Liver (tissue), 9 donors: ENCODE data around the gene SLC25A19. TPM values are rescaled to one million over a fixed set of nuclear protein-coding genes. Genes with fewer than 3 reads are reported as not detected.

Experiments used
- DNase-seq: peaks from one replicate; pipeline ENCODE4 v3.0.0-alpha.2; 2017; ENCODE audit warnings: low spot score
- H3K27ac ChIP-seq, 2 donors: one replicate each; pipeline ENCODE4 v1.7.0; 2013; ENCODE audit warnings: inconsistent platforms in 2 of 2, low read length in 2 of 2, control low read depth in 1 of 2, low read depth in 1 of 2, mild to moderate bottlenecking in 1 of 2
- H3K27me3 ChIP-seq, 4 donors: one replicate each; pipeline versions ENCODE4 v1.6.1 to v1.7.0; 2013; ENCODE audit warnings: low read length in 3 of 4, inconsistent platforms in 1 of 4, mild to moderate bottlenecking in 1 of 4, moderate library complexity in 1 of 4; ENCODE audit not compliant: control insufficient read depth in 4 of 4, insufficient read depth in 4 of 4
- H3K36me3 ChIP-seq, 4 donors: one replicate each; pipeline versions ENCODE4 v1.6.1 to v1.7.0; 2013; ENCODE audit warnings: low read length in 3 of 4, mild to moderate bottlenecking in 3 of 4, low read depth in 1 of 4, moderate library complexity in 1 of 4; ENCODE audit not compliant: control insufficient read depth in 4 of 4, insufficient read depth in 3 of 4
- H3K4me1 ChIP-seq, 4 donors: one replicate each; pipeline versions ENCODE4 v1.6.1 to v1.7.0; 2013; ENCODE audit warnings: low read length in 3 of 4, mild to moderate bottlenecking in 3 of 4, moderate library complexity in 1 of 4; ENCODE audit not compliant: control insufficient read depth in 4 of 4, insufficient read depth in 4 of 4
- H3K4me3 ChIP-seq, 3 donors: one replicate each; pipeline versions ENCODE4 v1.6.1 to v1.7.0; 2013; ENCODE audit warnings: low read length in 3 of 3, control low read depth in 1 of 3, low read depth in 1 of 3, mild to moderate bottlenecking in 1 of 3
- H3K9ac ChIP-seq, 2 donors: one replicate each; pipeline ENCODE4 v1.7.0; 2013; ENCODE audit warnings: low read length in 2 of 2, mild to moderate bottlenecking in 2 of 2, moderate library complexity in 2 of 2, control low read depth in 1 of 2, low read depth in 1 of 2
- H3K9me3 ChIP-seq, 4 donors: one replicate each; pipeline versions ENCODE4 v1.6.1 to v1.7.0; 2013; ENCODE audit warnings: low read length in 3 of 4; ENCODE audit not compliant: control insufficient read depth in 4 of 4
- FOXA1 ChIP-seq: IDR thresholded peaks from 2 replicates; pipeline ENCODE4 v1.6.1; 2016; ENCODE audit warnings: antibody characterized with exemption
- FOXA2 ChIP-seq: IDR thresholded peaks from 2 replicates; pipeline ENCODE4 v1.6.1; 2016; ENCODE audit warnings: antibody characterized with exemption
- JUND ChIP-seq, 2 donors: IDR thresholded peaks; 2 replicates each; pipeline ENCODE4 v1.6.1; 2016; ENCODE audit warnings: antibody characterized with exemption in 2 of 2
- NR2F2 ChIP-seq: IDR thresholded peaks from 2 replicates; pipeline ENCODE4 v1.6.1; 2016; ENCODE audit warnings: antibody characterized with exemption
- RAD21 ChIP-seq, 2 donors: IDR thresholded peaks; 2 replicates each; pipeline ENCODE4 v1.6.1; 2016; ENCODE audit warnings: antibody characterized with exemption in 2 of 2, mild to moderate bottlenecking in 2 of 2
- TAF1 ChIP-seq: conservative IDR thresholded peaks from 2 replicates; pipeline ENCODE4 v1.6.1; 2016; ENCODE audit warnings: antibody characterized with exemption, mild to moderate bottlenecking
- WGBS: extraction: QIAGEN DNeasy Blood & Tissue Kit; methylation state at CpG from one replicate; pipeline ENCODE4 v1.1.7; 2013; 5-methylcytosine and 5-hydroxymethylcytosine counted together
- polyA plus RNA-seq, 2 donors: library from polyadenylated mRNA; stranded (reverse) in 1 of 2; unstranded in 1 of 2; fragments of 200-250 nt in 1 of 2; fragments of >200 nt in 1 of 2; fragmentation: Nextera tagmentation in 1 of 2; extraction: Ambion mirVana in 1 of 2; gene quantifications; one replicate each; pipeline versions ENCODE4 v1.2.1 to v1.2.3, GENCODE V29; 2013 to 2015
- total RNA-seq, 2 donors: library from RNA; depleted of rRNA; stranded (reverse); fragments of >200 nt; gene quantifications; one replicate each; pipeline ENCODE4 v1.2.3, GENCODE V29; 2014
- TF ChIP-seq, protein P1 (sequence below): IDR thresholded peaks from 2 replicates; pipeline ENCODE4 v1.6.1; 2016; ENCODE audit warnings: antibody characterized with exemption, mild to moderate bottlenecking
- TF ChIP-seq, protein P2 (sequence below): IDR thresholded peaks from 2 replicates; pipeline ENCODE4 v1.6.1; 2016; ENCODE audit warnings: antibody characterized with exemption
- TF ChIP-seq, protein P3 (sequence below): fragments of 150-350 bp; IDR thresholded peaks from 2 replicates; pipeline ENCODE4 v1.5.1; 2017; ENCODE audit warnings: improper control_type of control experiment, low read depth, low read length; ENCODE audit not compliant: missing input control
- TF ChIP-seq, protein P4 (sequence below): IDR thresholded peaks from 2 replicates; pipeline ENCODE4 v1.6.1; 2016; ENCODE audit warnings: antibody characterized with exemption
- donor health status: healthy.
- donor health status: healthy.
- donor health status: healthy.
- donor health status: healthy.
- donor health status: healthy.

Gene SLC25A19
- total and polyA plus RNA-seq, 4 donors = 4.7 to 9.5 (median 6.6) TPM

DNA sequence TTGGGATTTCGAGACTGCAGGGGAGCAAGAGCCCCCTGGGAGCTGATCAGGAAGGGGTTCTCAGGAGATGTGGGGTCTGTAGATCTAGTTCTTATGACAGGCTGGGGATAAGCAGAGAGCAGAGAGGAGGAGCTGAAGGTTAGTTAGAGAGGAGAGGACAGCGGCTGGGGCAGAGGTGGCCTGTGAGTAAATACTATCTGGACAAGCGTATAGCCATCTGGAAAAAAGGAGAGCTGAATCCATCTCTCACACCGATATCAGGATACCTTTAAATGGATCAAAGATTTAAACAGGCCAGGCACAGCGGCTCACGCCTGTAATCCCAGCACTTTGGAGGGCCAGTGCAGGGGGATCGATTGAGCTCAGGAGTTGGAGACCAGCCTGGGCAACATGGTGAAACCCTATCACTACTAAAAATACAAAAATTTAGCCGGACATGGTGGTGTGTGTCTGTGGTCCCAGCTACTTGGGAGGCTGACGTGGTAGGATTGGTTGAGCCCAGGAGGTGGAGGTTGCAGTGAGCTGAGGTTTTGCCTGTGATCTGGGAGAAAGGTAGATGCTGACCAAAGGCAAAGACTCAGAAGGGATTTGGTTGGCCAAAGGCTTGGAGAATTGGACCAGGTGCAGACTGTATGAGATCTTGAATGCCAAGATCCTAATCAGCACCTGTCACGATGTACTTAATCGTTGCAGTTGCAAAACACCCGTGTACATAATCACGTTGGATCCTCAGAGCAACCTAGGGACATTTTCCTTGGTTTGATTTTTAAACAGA is 18.9 kb upstream of the SLC25A19 start:
- 72% methylated on average over 13 of the region's 13 CpGs for WGBS
- H3K27ac ChIP-seq = peak overlapping the region; percentile 42 to 77
- no peaks in the 10 kb centered on the region for H3K27me3 ChIP-seq
- TF ChIP-seq, protein P1, sequence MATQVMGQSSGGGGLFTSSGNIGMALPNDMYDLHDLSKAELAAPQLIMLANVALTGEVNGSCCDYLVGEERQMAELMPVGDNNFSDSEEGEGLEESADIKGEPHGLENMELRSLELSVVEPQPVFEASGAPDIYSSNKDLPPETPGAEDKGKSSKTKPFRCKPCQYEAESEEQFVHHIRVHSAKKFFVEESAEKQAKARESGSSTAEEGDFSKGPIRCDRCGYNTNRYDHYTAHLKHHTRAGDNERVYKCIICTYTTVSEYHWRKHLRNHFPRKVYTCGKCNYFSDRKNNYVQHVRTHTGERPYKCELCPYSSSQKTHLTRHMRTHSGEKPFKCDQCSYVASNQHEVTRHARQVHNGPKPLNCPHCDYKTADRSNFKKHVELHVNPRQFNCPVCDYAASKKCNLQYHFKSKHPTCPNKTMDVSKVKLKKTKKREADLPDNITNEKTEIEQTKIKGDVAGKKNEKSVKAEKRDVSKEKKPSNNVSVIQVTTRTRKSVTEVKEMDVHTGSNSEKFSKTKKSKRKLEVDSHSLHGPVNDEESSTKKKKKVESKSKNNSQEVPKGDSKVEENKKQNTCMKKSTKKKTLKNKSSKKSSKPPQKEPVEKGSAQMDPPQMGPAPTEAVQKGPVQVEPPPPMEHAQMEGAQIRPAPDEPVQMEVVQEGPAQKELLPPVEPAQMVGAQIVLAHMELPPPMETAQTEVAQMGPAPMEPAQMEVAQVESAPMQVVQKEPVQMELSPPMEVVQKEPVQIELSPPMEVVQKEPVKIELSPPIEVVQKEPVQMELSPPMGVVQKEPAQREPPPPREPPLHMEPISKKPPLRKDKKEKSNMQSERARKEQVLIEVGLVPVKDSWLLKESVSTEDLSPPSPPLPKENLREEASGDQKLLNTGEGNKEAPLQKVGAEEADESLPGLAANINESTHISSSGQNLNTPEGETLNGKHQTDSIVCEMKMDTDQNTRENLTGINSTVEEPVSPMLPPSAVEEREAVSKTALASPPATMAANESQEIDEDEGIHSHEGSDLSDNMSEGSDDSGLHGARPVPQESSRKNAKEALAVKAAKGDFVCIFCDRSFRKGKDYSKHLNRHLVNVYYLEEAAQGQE = no peak
- TF ChIP-seq NR2F2 = no peak
- TF ChIP-seq, protein P2, sequence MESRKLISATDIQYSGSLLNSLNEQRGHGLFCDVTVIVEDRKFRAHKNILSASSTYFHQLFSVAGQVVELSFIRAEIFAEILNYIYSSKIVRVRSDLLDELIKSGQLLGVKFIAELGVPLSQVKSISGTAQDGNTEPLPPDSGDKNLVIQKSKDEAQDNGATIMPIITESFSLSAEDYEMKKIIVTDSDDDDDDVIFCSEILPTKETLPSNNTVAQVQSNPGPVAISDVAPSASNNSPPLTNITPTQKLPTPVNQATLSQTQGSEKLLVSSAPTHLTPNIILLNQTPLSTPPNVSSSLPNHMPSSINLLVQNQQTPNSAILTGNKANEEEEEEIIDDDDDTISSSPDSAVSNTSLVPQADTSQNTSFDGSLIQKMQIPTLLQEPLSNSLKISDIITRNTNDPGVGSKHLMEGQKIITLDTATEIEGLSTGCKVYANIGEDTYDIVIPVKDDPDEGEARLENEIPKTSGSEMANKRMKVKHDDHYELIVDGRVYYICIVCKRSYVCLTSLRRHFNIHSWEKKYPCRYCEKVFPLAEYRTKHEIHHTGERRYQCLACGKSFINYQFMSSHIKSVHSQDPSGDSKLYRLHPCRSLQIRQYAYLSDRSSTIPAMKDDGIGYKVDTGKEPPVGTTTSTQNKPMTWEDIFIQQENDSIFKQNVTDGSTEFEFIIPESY = no peak
- DNase-seq = no peak
- no peaks in the 10 kb centered on the region for H3K9me3 ChIP-seq
- peaks cover 3 to 20% (median 17%) of the 10 kb centered on the region in 4 donors for H3K4me1 ChIP-seq
- no peaks in the 10 kb centered on the region for H3K36me3 ChIP-seq
- no peak overlapping the region for H3K4me3 ChIP-seq
- H3K9ac ChIP-seq = no peak overlapping the region

DNA sequence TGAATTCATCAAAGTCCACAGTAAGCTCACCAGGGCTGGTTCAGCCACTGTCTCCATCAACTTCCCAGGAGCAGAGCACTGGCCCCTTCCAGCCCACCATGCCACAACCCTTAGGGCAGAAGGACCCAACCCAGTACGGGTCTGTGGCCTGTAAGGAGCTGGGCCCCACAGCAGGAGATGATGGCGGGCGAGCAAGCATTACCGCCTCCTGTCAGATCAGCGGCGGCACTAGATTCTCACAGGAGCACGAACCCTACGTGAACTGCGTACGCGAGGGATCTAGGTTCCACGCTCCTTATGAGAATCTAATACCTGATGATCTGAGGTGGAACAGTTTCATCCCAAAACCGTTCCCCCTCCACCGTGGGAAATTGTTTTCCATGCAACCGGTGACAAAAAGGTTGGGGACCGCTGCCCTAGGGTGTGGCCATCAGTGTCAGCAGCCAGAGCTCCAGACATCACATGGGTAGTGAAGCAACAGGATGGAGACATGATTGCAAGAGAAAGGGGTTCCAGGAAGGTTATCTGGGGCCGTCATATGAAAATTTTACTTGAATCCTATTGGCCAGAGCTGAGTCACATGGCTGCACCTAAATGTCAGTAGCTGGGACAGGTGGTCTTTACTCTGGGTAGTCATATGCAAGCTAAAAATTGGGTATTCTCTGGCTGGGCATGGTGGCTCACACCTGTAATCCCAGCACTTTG is 12.4 kb upstream of the SLC25A19 start:
- DNase-seq = no peak
- WGBS = 86% methylated on average over 17 of the region's 17 CpGs
- no peak overlapping the region for H3K4me3 ChIP-seq
- no peak overlapping the region for H3K9ac ChIP-seq
- H3K27me3 ChIP-seq = no peaks in the 10 kb centered on the region
- TF ChIP-seq, protein P3, sequence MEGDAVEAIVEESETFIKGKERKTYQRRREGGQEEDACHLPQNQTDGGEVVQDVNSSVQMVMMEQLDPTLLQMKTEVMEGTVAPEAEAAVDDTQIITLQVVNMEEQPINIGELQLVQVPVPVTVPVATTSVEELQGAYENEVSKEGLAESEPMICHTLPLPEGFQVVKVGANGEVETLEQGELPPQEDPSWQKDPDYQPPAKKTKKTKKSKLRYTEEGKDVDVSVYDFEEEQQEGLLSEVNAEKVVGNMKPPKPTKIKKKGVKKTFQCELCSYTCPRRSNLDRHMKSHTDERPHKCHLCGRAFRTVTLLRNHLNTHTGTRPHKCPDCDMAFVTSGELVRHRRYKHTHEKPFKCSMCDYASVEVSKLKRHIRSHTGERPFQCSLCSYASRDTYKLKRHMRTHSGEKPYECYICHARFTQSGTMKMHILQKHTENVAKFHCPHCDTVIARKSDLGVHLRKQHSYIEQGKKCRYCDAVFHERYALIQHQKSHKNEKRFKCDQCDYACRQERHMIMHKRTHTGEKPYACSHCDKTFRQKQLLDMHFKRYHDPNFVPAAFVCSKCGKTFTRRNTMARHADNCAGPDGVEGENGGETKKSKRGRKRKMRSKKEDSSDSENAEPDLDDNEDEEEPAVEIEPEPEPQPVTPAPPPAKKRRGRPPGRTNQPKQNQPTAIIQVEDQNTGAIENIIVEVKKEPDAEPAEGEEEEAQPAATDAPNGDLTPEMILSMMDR = no peak
- TF ChIP-seq JUND (IDR thresholded peaks at IDR 0.05) (no peak), TAF1 (no peak), RAD21 (IDR thresholded peaks at IDR 0.05) (no peak), NR2F2 (no peak), FOXA1 (no peak), FOXA2 (no peak)
- TF ChIP-seq, protein P4, sequence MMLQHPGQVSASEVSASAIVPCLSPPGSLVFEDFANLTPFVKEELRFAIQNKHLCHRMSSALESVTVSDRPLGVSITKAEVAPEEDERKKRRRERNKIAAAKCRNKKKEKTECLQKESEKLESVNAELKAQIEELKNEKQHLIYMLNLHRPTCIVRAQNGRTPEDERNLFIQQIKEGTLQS = no peak
- TF ChIP-seq, protein P1 = no peak
- TF ChIP-seq, protein P2 = no peak
- no peaks in the 10 kb centered on the region for H3K4me1 ChIP-seq
- no peaks in the 10 kb centered on the region for H3K36me3 ChIP-seq
- H3K9me3 ChIP-seq = no peaks in the 10 kb centered on the region
- H3K27ac ChIP-seq = no peak overlapping the region
